Stomach (tissue), 9 donors: ENCODE measurements around the gene LONRF2. TPM values are rescaled to one million over a fixed set of nuclear protein-coding genes. Genes with fewer than 3 reads are reported as not detected.

Experiments
- DNase-seq, 2 donors: peaks; one replicate each; pipeline versions ENCODE4 v3.0.0 to v3.0.0-alpha.2; 2013 to 2019
- H3K27ac ChIP-seq, 5 donors: fragments of 200-600 bp in 4 of 5; sonication (generic) in 4 of 5; one replicate each; pipeline ENCODE4 v1.5.1; 2013 to 2019; ENCODE audit warnings: mild to moderate bottlenecking in 1 of 5, moderate library complexity in 1 of 5
- H3K27me3 ChIP-seq, 3 donors: fragments of 200-600 bp; sonication (generic); one replicate each; pipeline ENCODE4 v1.5.1; 2017 to 2019; ENCODE audit warnings: mixed run types in 1 of 3
- H3K36me3 ChIP-seq, 4 donors: fragments of 200-600 bp; sonication (generic); 1 replicate in 3 of 4; 2 replicates in 1 of 4; pipeline ENCODE4 v1.5.1; 2016 to 2019
- H3K4me1 ChIP-seq, 4 donors: fragments of 200-600 bp; sonication (generic); one replicate each; pipeline ENCODE4 v1.5.1; 2016 to 2019
- H3K4me3 ChIP-seq, 4 donors: fragments of 200-600 bp; sonication (generic) in 3 of 4; one replicate each; pipeline ENCODE4 v1.5.1; 2016 to 2019; ENCODE audit warnings: mild to moderate bottlenecking in 1 of 4
- H3K9me3 ChIP-seq, 4 donors: fragments of 200-600 bp; sonication (generic); one replicate each; pipeline ENCODE4 v1.5.1; 2016 to 2019
- EP300 ChIP-seq: sonication (generic); formaldehyde crosslinking; IDR thresholded peaks from one replicate; pipeline ENCODE4 v1.6.1; 2017; ENCODE audit warnings: antibody characterized with exemption
- POLR2A ChIP-seq, 4 donors: fragments of 450-650 bp; IDR thresholded peaks; one replicate each; pipeline ENCODE4 v1.6.1; 2016; ENCODE audit warnings: antibody characterized with exemption in 4 of 4, control low read depth in 2 of 4, mild to moderate bottlenecking in 1 of 4, moderate library complexity in 1 of 4
- POLR2AphosphoS5 ChIP-seq, 3 donors: sonication (generic); formaldehyde crosslinking; IDR thresholded peaks; one replicate each; pipeline ENCODE4 v1.6.1; 2016; ENCODE audit warnings: antibody characterized with exemption in 3 of 3
- WGBS, 5 donors: extraction: QIAGEN DNeasy Blood & Tissue Kit in 3 of 5; methylation state at CpG; one replicate each; pipeline versions ENCODE4 v1.1.5 to v1.1.7; 2013 to 2018; 5-methylcytosine and 5-hydroxymethylcytosine counted together
- intact Hi-C: fragments of 100-400 bp; cut with DNase I; formaldehyde crosslinking; loops from one replicate; pipeline ENCODE4 v1.15.1; 2023; ENCODE audit warnings: low total_unique reads
- polyA plus RNA-seq, 3 donors: library from polyadenylated mRNA; stranded (reverse); fragments of 200-250 nt; gene quantifications; one replicate each; pipeline ENCODE4 v1.2.3, GENCODE V29; 2013
- total RNA-seq, 5 donors: library from RNA; depleted of rRNA; stranded (reverse); fragments of >200 nt; gene quantifications; one replicate each; pipeline versions ENCODE4 v1.1.0 to v1.2.3, GENCODE V29; 2014 to 2016
- TF ChIP-seq, protein P1 (sequence below), 7 experiments: fragments of 450-650 bp in 4 of 7; fragments of 200-600 bp in 3 of 7; sonication (generic) in 3 of 7; IDR thresholded peaks; one replicate each; pipeline ENCODE4 v1.5.1; 2016 to 2019; ENCODE audit warnings: antibody characterized with exemption in 7 of 7, control low read depth in 2 of 7, mild to moderate bottlenecking in 1 of 7
- donor health status: healthy with polysubstance abuse.
- donor health status: Bipolar disorder and iron deficiency.
- donor health status: healthy.

LONRF2 gene
- total and polyA plus RNA-seq, 8 donors = 0.31 to 32.1 (median 4.7) TPM

DNA sequence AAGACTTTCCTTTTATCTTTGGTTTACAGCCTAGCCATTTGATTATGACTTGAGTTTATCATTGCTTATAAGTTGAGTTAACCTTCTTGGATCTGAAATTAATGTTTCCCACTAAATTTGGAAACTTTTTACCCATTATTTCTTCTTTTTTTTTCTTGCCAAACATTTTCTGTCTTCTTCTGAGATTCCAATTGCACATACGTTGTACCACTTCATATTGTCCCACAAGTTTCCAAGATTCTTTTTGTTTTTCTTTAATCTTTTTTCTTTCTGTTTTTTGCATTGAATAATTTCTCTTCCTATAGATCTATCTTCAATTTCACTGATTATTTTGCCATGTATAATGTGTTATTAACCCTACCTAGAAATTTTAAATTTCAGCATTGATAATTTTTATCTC lies 18.6 kb downstream of the LONRF2 start:
- H3K27me3 ChIP-seq = no peaks in the 10 kb centered on the region
- H3K9me3 ChIP-seq = no peaks in the 10 kb centered on the region
- intact Hi-C loops = no loop called here
- no peak overlapping the region for H3K27ac ChIP-seq
- TF ChIP-seq, protein P1, sequence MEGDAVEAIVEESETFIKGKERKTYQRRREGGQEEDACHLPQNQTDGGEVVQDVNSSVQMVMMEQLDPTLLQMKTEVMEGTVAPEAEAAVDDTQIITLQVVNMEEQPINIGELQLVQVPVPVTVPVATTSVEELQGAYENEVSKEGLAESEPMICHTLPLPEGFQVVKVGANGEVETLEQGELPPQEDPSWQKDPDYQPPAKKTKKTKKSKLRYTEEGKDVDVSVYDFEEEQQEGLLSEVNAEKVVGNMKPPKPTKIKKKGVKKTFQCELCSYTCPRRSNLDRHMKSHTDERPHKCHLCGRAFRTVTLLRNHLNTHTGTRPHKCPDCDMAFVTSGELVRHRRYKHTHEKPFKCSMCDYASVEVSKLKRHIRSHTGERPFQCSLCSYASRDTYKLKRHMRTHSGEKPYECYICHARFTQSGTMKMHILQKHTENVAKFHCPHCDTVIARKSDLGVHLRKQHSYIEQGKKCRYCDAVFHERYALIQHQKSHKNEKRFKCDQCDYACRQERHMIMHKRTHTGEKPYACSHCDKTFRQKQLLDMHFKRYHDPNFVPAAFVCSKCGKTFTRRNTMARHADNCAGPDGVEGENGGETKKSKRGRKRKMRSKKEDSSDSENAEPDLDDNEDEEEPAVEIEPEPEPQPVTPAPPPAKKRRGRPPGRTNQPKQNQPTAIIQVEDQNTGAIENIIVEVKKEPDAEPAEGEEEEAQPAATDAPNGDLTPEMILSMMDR (IDR thresholded peaks at IDR 0.05) = no peak
- no peak for TF ChIP-seq EP300
- TF ChIP-seq POLR2AphosphoS5 (IDR thresholded peaks at IDR 0.05) = no peak
- no peak for TF ChIP-seq POLR2A (IDR thresholded peaks at IDR 0.05)
- DNase-seq = no peak
- H3K4me3 ChIP-seq = no peak overlapping the region
- WGBS, 5 donors = 83 to 98% (median 88%) methylated on average over 1 of the region's 1 CpG
- peaks cover 9 to 71% (median 33%) of the 10 kb centered on the region in 4 donors for H3K36me3 ChIP-seq
- H3K4me1 ChIP-seq = no peaks in the 10 kb centered on the region

DNA sequence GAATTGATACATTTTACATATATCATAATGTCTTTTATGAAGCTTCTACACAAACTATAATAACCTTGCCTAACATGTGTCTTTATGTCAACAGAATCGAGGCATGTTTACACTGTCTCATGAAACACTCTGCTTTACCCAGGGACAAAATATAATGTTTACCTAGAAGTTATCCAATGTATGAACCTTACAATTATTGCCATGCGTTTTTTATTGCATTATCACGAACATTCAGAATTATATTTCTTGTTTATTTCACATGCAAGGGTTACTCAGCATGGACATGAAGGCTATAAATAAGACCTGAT lies 19.8 kb downstream of the LONRF2 start:
- WGBS, 5 donors = 53 to 63% (median 62%) methylated on average over 3 of the region's 3 CpGs

DNA sequence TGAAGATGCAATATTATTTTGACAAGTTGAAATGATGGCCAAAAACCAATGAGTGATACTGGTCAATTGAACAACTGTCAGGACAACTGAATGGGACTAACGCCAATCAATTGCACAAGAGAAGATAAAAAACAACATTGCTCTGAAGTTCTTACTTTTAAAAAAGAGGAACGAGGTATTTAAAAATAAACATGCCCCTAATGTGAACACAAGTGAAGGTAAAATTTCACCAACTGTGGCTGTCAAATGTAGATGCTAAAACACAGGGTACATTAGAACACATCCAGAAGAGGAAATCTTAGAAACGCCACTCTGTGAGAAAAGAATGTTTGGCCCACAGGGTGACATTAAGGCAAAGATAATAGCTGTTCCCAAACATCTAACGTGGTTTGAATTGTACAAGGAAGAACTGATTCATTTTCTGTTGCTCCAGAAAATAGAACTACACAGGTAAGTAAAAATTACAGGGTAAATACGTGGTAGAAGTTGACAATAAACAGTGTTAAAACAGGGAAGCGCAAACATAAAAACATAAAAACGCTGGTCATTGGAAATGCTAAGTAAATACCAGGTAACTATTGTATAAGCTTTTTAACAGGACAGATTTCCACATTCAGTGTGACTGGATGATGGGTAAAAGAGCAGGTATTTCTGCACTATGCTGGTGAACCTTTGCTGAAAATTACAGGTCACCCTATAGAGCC lies 20.3 kb downstream of the LONRF2 start:
- intact Hi-C loops = no loop called here
- no peak for DNase-seq
- Histone ChIP-seq H3K4me3 (no peak overlapping the region), H3K4me1 (no peaks in the 10 kb centered on the region), H3K27ac (no peak overlapping the region), H3K27me3 (no peaks in the 10 kb centered on the region), H3K36me3 (peaks cover 13 to 72% (median 41%) of the 10 kb centered on the region in 4 donors), H3K9me3 (no peaks in the 10 kb centered on the region)
- TF ChIP-seq, protein P1 (IDR thresholded peaks at IDR 0.05) = no peak
- TF ChIP-seq POLR2AphosphoS5 (IDR thresholded peaks at IDR 0.05) (no peak), EP300 (no peak), POLR2A (IDR thresholded peaks at IDR 0.05) (no peak)
- WGBS, 5 donors = 71 to 80% (median 77%) methylated on average over 7 of the region's 7 CpGs

More for the DNA sequence above, 19.8 kb downstream of the LONRF2 start:
- no peak overlapping the region for H3K4me3 ChIP-seq
- H3K9me3 ChIP-seq = no peaks in the 10 kb centered on the region
- peaks cover 13 to 74% (median 39%) of the 10 kb centered on the region in 4 donors for H3K36me3 ChIP-seq
- intact Hi-C loops = no loop called here
- no peak for DNase-seq
- no peaks in the 10 kb centered on the region for H3K27me3 ChIP-seq
- TF ChIP-seq POLR2AphosphoS5 (IDR thresholded peaks at IDR 0.05) (no peak), POLR2A (IDR thresholded peaks at IDR 0.05) (no peak), EP300 (no peak)
- TF ChIP-seq, protein P1 (IDR thresholded peaks at IDR 0.05) = no peak
- no peak overlapping the region for H3K27ac ChIP-seq
- no peaks in the 10 kb centered on the region for H3K4me1 ChIP-seq

DNA sequence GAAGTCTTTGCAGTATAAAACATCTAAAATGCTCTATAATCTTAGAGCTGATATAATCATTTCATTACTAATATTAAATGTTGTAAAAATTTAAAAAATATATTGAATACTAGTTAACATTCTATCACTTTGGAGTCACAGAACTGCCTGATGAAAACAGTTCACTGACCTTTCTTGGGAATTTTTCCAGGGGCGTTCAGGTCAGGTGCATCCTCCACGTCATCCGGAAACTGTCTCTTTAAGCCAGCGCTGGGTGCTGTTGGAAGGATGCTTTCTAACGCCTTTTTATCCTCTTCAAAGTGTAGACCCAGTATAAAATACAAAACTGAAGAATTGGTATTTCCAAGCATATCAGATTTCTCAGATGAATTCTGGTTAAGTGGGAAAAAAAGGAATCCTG lies 22.8 kb downstream of the LONRF2 start:
- TF ChIP-seq POLR2AphosphoS5 (IDR thresholded peaks at IDR 0.05) = no peak
- Histone ChIP-seq H3K36me3 (peaks cover 13 to 74% (median 44%) of the 10 kb centered on the region in 4 donors), H3K27me3 (no peaks in the 10 kb centered on the region), H3K4me3 (no peak overlapping the region), H3K4me1 (no peaks in the 10 kb centered on the region), H3K27ac (no peak overlapping the region), H3K9me3 (no peaks in the 10 kb centered on the region)
- WGBS, 5 donors = 84 to 95% (median 88%) methylated on average over 5 of the region's 5 CpGs
- no peak for DNase-seq
- intact Hi-C loops = no loop called here

- no peak for TF ChIP-seq EP300
- TF ChIP-seq POLR2AphosphoS5 (IDR thresholded peaks at IDR 0.05) = no peak
- TF ChIP-seq, protein P1 (IDR thresholded peaks at IDR 0.05) = no peak
- TF ChIP-seq POLR2A (IDR thresholded peaks at IDR 0.05) = no peak
- Histone ChIP-seq H3K4me1 (peaks cover 0 to 2% (median 0%) of the 10 kb centered on the region in 4 donors), H3K27ac (no peak overlapping the region), H3K27me3 (no peaks in the 10 kb centered on the region), H3K36me3 (peaks cover 13 to 81% (median 49%) of the 10 kb centered on the region in 4 donors), H3K4me3 (no peak overlapping the region), H3K9me3 (no peaks in the 10 kb centered on the region)
- DNase-seq = no peak
- 92 to 97% (median 96%) methylated on average over 3 of the region's 3 CpGs for WGBS, 5 donors
- intact Hi-C loops = no loop called here
Observed at GRCh38 chr2:100297511-100297910, 24.8 kb downstream of the LONRF2 start.
